ENCODE results near the gene EPB41L5.

- TF ChIP-seq CTCF (IDR thresholded peaks at IDR 0.05) (no peak), POLR2A (IDR thresholded peaks at IDR 0.05) (no peak)
Measured at GRCh38 chr2:119996148-119996547, 16.7 kb upstream of the EPB41L5 start.

Measured in right lobe of liver (tissue), 4 donors.